WTC11 (cell line): Measurements from ENCODE around the gene RPRD2.

Experiments
- NFYB ChIP-seq: sonication (generic); formaldehyde crosslinking; conservative IDR thresholded peaks from 2 replicates; pipeline ENCODE4 v1.8.0; 2022; ENCODE audit warnings: low read depth, missing genetic modification reagents
- TEAD4 ChIP-seq: sonication (generic); formaldehyde crosslinking; IDR thresholded peaks from 2 replicates; pipeline ENCODE4 v1.8.0; 2022; ENCODE audit warnings: mild to moderate bottlenecking, missing genetic modification reagents
- ZNF423 ChIP-seq: fragments of 250-450 bp; sonication (Bioruptor Pico); IDR thresholded peaks from 2 replicates; pipeline ENCODE4 v2.1.2; 2022; ENCODE audit warnings: mild to moderate bottlenecking, moderate library complexity
- TF ChIP-seq, protein P1 (sequence below): fragments of 200-600 bp; IDR thresholded peaks from 2 replicates; pipeline ENCODE4 v1.8.0; 2022; ENCODE audit warnings: antibody characterized with exemption
- TF ChIP-seq, protein P2 (sequence below): sonication (generic); formaldehyde crosslinking; IDR thresholded peaks from 2 replicates; pipeline ENCODE4 v1.8.1; 2023; ENCODE audit warnings: mild to moderate bottlenecking, missing genetic modification reagents, moderate library complexity
- TF ChIP-seq, protein P3 (sequence below): sonication (generic); formaldehyde crosslinking; IDR thresholded peaks from 2 replicates; pipeline ENCODE4 v1.8.0; 2022; ENCODE audit warnings: missing genetic modification reagents

DNA sequence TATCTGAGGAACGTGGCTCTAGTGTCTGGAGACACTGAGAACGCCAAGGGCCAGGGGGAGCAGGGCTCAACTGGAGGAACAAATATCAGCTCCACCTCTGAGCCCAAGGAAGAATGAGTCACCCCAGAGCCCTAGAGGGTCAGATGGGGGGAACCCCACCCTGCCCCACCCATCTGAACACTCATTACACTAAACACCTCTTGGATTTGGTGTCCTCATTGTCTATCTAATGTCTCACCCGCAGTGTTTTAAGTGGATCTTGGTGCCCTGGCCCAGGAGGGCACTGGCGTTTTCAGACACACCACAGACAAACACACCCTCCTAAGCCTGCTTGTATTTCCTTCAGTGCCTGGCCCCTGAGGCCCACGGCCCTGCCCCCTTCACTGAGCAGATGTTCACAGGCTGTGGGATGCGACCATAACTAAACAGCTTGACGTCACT, 149.4 kb downstream of the RPRD2 start:
- TF ChIP-seq, protein P1, sequence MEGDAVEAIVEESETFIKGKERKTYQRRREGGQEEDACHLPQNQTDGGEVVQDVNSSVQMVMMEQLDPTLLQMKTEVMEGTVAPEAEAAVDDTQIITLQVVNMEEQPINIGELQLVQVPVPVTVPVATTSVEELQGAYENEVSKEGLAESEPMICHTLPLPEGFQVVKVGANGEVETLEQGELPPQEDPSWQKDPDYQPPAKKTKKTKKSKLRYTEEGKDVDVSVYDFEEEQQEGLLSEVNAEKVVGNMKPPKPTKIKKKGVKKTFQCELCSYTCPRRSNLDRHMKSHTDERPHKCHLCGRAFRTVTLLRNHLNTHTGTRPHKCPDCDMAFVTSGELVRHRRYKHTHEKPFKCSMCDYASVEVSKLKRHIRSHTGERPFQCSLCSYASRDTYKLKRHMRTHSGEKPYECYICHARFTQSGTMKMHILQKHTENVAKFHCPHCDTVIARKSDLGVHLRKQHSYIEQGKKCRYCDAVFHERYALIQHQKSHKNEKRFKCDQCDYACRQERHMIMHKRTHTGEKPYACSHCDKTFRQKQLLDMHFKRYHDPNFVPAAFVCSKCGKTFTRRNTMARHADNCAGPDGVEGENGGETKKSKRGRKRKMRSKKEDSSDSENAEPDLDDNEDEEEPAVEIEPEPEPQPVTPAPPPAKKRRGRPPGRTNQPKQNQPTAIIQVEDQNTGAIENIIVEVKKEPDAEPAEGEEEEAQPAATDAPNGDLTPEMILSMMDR = no peak
- TF ChIP-seq, protein P2, sequence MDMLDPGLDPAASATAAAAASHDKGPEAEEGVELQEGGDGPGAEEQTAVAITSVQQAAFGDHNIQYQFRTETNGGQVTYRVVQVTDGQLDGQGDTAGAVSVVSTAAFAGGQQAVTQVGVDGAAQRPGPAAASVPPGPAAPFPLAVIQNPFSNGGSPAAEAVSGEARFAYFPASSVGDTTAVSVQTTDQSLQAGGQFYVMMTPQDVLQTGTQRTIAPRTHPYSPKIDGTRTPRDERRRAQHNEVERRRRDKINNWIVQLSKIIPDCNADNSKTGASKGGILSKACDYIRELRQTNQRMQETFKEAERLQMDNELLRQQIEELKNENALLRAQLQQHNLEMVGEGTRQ = no peak
- TF ChIP-seq NFYB (no peak), TEAD4 (CRISPR knock-in tag) (no peak), ZNF423 (CRISPR knock-in tag) (no peak)
- TF ChIP-seq, protein P3, sequence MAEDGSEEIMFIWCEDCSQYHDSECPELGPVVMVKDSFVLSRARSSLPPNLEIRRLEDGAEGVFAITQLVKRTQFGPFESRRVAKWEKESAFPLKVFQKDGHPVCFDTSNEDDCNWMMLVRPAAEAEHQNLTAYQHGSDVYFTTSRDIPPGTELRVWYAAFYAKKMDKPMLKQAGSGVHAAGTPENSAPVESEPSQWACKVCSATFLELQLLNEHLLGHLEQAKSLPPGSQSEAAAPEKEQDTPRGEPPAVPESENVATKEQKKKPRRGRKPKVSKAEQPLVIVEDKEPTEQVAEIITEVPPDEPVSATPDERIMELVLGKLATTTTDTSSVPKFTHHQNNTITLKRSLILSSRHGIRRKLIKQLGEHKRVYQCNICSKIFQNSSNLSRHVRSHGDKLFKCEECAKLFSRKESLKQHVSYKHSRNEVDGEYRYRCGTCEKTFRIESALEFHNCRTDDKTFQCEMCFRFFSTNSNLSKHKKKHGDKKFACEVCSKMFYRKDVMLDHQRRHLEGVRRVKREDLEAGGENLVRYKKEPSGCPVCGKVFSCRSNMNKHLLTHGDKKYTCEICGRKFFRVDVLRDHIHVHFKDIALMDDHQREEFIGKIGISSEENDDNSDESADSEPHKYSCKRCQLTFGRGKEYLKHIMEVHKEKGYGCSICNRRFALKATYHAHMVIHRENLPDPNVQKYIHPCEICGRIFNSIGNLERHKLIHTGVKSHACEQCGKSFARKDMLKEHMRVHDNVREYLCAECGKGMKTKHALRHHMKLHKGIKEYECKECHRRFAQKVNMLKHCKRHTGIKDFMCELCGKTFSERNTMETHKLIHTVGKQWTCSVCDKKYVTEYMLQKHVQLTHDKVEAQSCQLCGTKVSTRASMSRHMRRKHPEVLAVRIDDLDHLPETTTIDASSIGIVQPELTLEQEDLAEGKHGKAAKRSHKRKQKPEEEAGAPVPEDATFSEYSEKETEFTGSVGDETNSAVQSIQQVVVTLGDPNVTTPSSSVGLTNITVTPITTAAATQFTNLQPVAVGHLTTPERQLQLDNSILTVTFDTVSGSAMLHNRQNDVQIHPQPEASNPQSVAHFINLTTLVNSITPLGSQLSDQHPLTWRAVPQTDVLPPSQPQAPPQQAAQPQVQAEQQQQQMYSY (CRISPR knock-in tag) = no peak
